ENCODE results near the gene DCAKD. TPM values are rescaled to one million over a fixed set of nuclear protein-coding genes. Genes with fewer than 3 reads are reported as not detected.

Gene DCAKD
- polyA plus RNA-seq, 2 donors, result 11.8 to 15.8 TPM

DNA sequence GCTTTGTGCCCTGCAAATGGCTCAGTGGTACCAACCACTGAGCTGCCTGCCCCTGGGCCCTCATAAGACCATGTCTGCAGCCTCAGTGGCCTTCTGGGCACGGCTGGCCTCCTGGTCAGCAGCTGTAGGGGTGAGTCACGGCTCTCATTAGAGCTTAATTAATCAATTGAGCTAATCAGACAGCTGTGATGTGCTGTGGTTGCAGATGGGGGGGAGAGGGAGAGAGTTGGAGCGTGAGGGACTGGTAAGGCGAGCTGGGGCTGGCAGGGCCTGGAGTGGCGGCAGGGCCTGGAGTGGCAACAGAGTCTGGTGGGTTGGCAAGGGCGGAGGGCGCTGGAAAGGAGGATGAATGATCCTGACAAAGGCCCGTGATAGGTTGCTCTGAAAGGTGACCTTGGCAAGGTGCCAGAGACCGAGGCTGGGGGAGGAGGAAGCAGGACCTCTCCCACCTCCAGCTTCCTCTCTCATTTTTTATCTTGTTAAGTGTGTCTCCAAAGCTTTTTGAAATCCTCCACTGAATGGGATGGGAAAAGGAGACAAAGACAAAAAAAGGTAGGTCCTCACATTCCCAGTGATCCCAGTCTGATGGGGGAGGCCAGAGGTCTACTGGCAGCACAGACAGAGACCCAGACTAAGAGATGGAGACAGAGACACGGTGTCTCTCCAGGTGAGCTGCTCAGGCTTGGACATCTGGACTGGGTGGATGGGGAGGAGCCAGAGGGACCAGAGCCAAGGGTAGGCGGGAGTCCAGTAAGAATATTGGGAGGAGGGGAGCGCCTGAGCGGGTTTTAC lies 41.6 kb downstream of the DCAKD start:
- no peaks in the 10 kb centered on the region for H3K36me3 ChIP-seq (ENCODE audit: control insufficient read depth in 2 of 2, insufficient read depth in 2 of 2, low read length in 1 of 2)
- H3K4me3 ChIP-seq (ENCODE audit: low read depth in 1 of 2, low read length in 2 of 2), result no peak overlapping the region
- H3K27me3 ChIP-seq (ENCODE audit: control insufficient read depth in 1 of 2, insufficient read depth in 2 of 2, low read length in 2 of 2), result no peaks in the 10 kb centered on the region
- H3K4me1 ChIP-seq (ENCODE audit: control insufficient read depth in 2 of 2, insufficient read depth in 2 of 2, low read length in 1 of 2), result no peaks in the 10 kb centered on the region
- no peak overlapping the region for H3K27ac ChIP-seq (ENCODE audit: low read depth in 2 of 2, low read length in 1 of 2)
- no peaks in the 10 kb centered on the region for H3K9me3 ChIP-seq (ENCODE audit: control insufficient read depth in 2 of 2, insufficient read depth in 1 of 2, low read depth in 1 of 2, low read length in 1 of 2)
- 56 to 63% methylated on average over 13 of the region's 13 CpGs for WGBS, 2 donors

DNA sequence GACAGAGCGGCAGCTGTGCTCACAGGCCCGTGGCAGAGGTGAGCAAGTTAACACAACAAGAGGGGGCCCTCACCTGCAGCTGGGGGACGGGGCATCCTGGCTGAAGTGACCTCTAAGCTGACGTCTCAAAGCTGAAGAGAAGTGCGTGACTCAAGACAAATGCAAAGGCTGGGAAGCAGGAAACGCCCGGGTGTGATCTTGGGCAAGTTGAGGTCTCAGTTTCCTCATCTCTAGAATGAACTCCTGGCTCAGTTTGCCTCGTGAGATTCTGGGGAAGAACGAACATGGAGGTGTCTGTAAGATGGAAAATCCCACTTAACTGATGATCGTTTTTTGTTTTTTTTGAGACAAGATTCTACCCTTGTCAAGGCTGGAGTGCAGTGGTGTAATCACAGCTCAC lies 43.2 kb downstream of the DCAKD start:
- 74 to 79% methylated on average over 10 of the region's 10 CpGs for WGBS, 2 donors
- Histone ChIP-seq H3K4me1 (ENCODE audit: control insufficient read depth in 2 of 2, insufficient read depth in 2 of 2, low read length in 1 of 2) (no peaks in the 10 kb centered on the region), H3K4me3 (ENCODE audit: low read depth in 1 of 2, low read length in 2 of 2) (no peak overlapping the region), H3K36me3 (ENCODE audit: control insufficient read depth in 2 of 2, insufficient read depth in 2 of 2, low read length in 1 of 2) (no peaks in the 10 kb centered on the region), H3K27ac (ENCODE audit: low read depth in 2 of 2, low read length in 1 of 2) (no peak overlapping the region), H3K27me3 (ENCODE audit: control insufficient read depth in 1 of 2, insufficient read depth in 2 of 2, low read length in 2 of 2) (no peaks in the 10 kb centered on the region), H3K9me3 (ENCODE audit: control insufficient read depth in 2 of 2, insufficient read depth in 1 of 2, low read depth in 1 of 2, low read length in 1 of 2) (no peaks in the 10 kb centered on the region)

DNA sequence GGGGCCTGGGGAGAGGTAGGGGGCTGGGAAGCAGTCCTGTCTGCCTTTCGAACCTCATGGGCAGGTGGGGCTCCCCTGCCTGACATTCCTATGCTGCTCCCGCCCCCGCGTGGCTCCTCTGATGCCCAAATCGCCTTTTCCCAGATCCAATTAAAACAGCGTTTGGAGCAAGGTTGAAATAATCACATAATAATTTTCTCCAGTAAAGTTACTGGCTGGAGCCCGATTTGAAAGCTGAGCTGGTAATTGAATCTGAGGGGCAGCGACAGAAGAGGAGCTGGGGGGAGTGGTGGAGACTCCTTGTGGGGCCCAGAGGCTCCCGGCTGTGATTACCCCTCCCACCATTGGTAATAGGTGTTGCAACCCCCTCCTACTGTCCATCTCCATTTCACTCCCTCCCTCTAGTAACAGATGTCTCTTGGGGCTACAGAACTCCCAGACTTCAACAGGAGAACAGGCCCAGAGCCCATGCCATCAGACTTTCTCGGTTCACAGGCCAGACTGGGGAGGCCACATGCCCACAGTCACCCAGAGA lies 44.4 kb downstream of the DCAKD start:
- Histone ChIP-seq H3K36me3 (ENCODE audit: control insufficient read depth in 2 of 2, insufficient read depth in 2 of 2, low read length in 1 of 2) (no peaks in the 10 kb centered on the region), H3K27me3 (ENCODE audit: control insufficient read depth in 1 of 2, insufficient read depth in 2 of 2, low read length in 2 of 2) (no peaks in the 10 kb centered on the region), H3K4me3 (ENCODE audit: low read depth in 1 of 2, low read length in 2 of 2) (no peak overlapping the region), H3K9me3 (ENCODE audit: control insufficient read depth in 2 of 2, insufficient read depth in 1 of 2, low read depth in 1 of 2, low read length in 1 of 2) (no peaks in the 10 kb centered on the region), H3K4me1 (ENCODE audit: control insufficient read depth in 2 of 2, insufficient read depth in 2 of 2, low read length in 1 of 2) (no peaks in the 10 kb centered on the region), H3K27ac (ENCODE audit: low read depth in 2 of 2, low read length in 1 of 2) (no peak overlapping the region)
- 39% methylated on average over 10 of the region's 10 CpGs for WGBS, 2 donors

DNA sequence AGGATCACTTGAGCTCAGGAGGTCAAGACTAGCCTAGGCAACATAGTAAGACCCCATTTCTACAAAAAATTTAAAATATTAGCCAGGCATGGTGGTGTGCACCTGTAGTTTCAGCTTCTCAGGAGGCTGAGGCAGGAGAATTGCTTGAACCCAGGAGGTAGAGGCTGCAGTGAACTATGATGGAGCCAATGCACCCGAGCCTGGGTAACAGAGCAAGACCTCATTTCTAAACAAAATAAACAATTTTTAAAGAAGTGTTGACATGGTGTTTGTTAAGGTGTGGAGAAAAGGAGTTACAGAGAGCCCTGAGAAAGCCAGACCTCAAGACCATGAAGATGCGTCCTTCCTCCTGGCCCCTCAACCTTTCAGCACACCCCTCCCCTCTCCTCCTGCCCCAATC lies 45.7 kb downstream of the DCAKD start:
- WGBS, 2 donors, result 76 to 86% methylated on average over 2 of the region's 2 CpGs
- Histone ChIP-seq H3K36me3 (ENCODE audit: control insufficient read depth in 2 of 2, insufficient read depth in 2 of 2, low read length in 1 of 2) (no peaks in the 10 kb centered on the region), H3K4me3 (ENCODE audit: low read depth in 1 of 2, low read length in 2 of 2) (no peak overlapping the region), H3K27me3 (ENCODE audit: control insufficient read depth in 1 of 2, insufficient read depth in 2 of 2, low read length in 2 of 2) (no peaks in the 10 kb centered on the region), H3K9me3 (ENCODE audit: control insufficient read depth in 2 of 2, insufficient read depth in 1 of 2, low read depth in 1 of 2, low read length in 1 of 2) (no peaks in the 10 kb centered on the region), H3K4me1 (ENCODE audit: control insufficient read depth in 2 of 2, insufficient read depth in 2 of 2, low read length in 1 of 2) (no peaks in the 10 kb centered on the region), H3K27ac (ENCODE audit: low read depth in 2 of 2, low read length in 1 of 2) (no peak overlapping the region)

DNA sequence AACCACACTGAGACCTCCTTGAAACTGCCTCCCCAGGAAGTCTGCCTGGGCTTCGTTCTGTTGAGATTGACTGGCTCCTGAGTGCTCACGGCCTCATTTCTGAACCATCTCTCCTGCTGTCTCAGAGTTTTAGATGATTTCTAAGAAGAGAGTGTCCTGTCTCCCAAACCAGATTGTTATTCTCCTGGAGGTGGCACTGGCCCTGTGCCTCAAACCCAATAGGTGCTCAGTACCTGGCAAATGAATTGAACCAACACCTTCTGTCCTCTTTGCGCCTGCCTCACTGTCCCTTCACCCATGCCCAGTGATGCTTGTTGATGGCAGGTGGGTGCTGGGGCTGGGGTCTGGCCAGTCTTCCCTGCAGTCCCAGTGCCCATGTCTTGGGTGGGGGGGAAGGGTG lies 47.0 kb downstream of the DCAKD start:
- Histone ChIP-seq H3K36me3 (ENCODE audit: control insufficient read depth in 2 of 2, insufficient read depth in 2 of 2, low read length in 1 of 2) (no peaks in the 10 kb centered on the region), H3K27ac (ENCODE audit: low read depth in 2 of 2, low read length in 1 of 2) (no peak overlapping the region), H3K9me3 (ENCODE audit: control insufficient read depth in 2 of 2, insufficient read depth in 1 of 2, low read depth in 1 of 2, low read length in 1 of 2) (no peaks in the 10 kb centered on the region), H3K4me1 (ENCODE audit: control insufficient read depth in 2 of 2, insufficient read depth in 2 of 2, low read length in 1 of 2) (no peaks in the 10 kb centered on the region), H3K4me3 (ENCODE audit: low read depth in 1 of 2, low read length in 2 of 2) (no peak overlapping the region), H3K27me3 (ENCODE audit: control insufficient read depth in 1 of 2, insufficient read depth in 2 of 2, low read length in 2 of 2) (no peaks in the 10 kb centered on the region)
- WGBS, 2 donors, result 93 to 94% methylated on average over 3 of the region's 3 CpGs

DNA sequence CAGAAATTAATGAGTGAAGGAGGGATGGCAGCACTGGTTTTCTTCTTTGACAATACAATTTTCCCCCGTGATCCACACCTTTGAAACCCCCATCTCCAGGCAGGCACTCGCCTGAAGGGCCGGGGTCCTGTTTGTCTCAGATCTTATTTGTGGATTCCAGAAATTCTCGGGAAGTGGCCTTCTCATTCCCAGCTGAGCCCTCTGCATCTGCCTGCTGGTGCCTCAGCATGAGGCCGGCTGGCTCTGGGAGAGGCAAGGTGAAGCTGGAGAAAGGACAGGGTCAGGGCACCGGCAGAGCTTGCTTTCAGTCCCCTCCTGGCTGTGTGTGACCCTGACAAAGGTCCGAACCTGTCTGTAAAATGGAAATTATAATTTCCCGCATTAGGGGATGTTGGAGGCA lies 47.6 kb downstream of the DCAKD start:
- no peaks in the 10 kb centered on the region for H3K36me3 ChIP-seq (ENCODE audit: control insufficient read depth in 2 of 2, insufficient read depth in 2 of 2, low read length in 1 of 2)
- H3K9me3 ChIP-seq (ENCODE audit: control insufficient read depth in 2 of 2, insufficient read depth in 1 of 2, low read depth in 1 of 2, low read length in 1 of 2), result no peaks in the 10 kb centered on the region
- no peak overlapping the region for H3K27ac ChIP-seq (ENCODE audit: low read depth in 2 of 2, low read length in 1 of 2)
- no peaks in the 10 kb centered on the region for H3K4me1 ChIP-seq (ENCODE audit: control insufficient read depth in 2 of 2, insufficient read depth in 2 of 2, low read length in 1 of 2)
- WGBS, 2 donors, result 68 to 76% methylated on average over 8 of the region's 8 CpGs
- H3K27me3 ChIP-seq (ENCODE audit: control insufficient read depth in 1 of 2, insufficient read depth in 2 of 2, low read length in 2 of 2), result no peaks in the 10 kb centered on the region
- H3K4me3 ChIP-seq (ENCODE audit: low read depth in 1 of 2, low read length in 2 of 2), result no peak overlapping the region

DNA sequence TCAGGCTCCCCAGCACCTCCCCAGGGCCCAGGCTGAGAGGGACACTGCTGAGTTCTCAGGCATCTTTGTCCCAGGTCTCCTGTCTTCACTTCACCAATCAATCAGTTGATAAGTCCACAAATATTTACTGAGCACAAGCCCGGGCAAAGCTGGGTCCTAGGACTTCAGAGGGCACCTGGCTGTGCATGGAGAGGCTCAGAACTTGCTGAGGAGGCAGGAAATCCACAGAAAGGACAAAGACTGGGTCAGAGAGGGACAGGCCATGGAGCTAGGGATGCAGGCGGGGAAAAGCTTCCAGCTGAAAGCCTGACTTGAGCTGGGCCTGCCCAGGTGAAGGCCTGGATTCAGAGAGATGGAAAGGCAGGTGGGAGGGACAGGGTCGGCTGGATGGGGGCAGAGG lies 50.1 kb downstream of the DCAKD start:
- no peaks in the 10 kb centered on the region for H3K36me3 ChIP-seq (ENCODE audit: control insufficient read depth in 2 of 2, insufficient read depth in 2 of 2, low read length in 1 of 2)
- no peaks in the 10 kb centered on the region for H3K27me3 ChIP-seq (ENCODE audit: control insufficient read depth in 1 of 2, insufficient read depth in 2 of 2, low read length in 2 of 2)
- H3K27ac ChIP-seq (ENCODE audit: low read depth in 2 of 2, low read length in 1 of 2), result no peak overlapping the region
- H3K9me3 ChIP-seq (ENCODE audit: control insufficient read depth in 2 of 2, insufficient read depth in 1 of 2, low read depth in 1 of 2, low read length in 1 of 2), result no peaks in the 10 kb centered on the region
- no peak overlapping the region for H3K4me3 ChIP-seq (ENCODE audit: low read depth in 1 of 2, low read length in 2 of 2)
- H3K4me1 ChIP-seq (ENCODE audit: control insufficient read depth in 2 of 2, insufficient read depth in 2 of 2, low read length in 1 of 2), result no peaks in the 10 kb centered on the region
- 62 to 68% methylated on average over 3 of the region's 3 CpGs for WGBS, 2 donors

DNA sequence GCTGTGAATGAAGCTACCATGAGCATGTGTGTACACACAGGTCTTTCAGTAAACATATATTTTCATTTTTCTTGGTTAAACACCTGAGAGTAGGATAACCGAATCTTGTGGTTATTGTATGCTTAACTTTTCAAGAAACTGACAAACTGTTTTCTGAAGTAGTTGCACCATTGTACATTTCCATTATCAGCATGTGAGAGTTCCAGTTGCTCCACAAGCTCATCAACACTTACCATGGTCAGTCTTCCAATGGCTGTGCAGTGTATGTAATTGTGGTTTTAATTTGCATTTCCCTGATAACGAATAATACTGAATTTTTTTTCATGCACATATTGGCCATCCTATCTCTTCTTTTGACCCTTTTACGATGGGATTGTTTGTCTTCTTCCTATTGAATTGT lies 52.0 kb downstream of the DCAKD start:
- H3K4me3 ChIP-seq (ENCODE audit: low read depth in 1 of 2, low read length in 2 of 2), result no peak overlapping the region
- no peaks in the 10 kb centered on the region for H3K9me3 ChIP-seq (ENCODE audit: control insufficient read depth in 2 of 2, insufficient read depth in 1 of 2, low read depth in 1 of 2, low read length in 1 of 2)
- no peaks in the 10 kb centered on the region for H3K4me1 ChIP-seq (ENCODE audit: control insufficient read depth in 2 of 2, insufficient read depth in 2 of 2, low read length in 1 of 2)
- no peak overlapping the region for H3K27ac ChIP-seq (ENCODE audit: low read depth in 2 of 2, low read length in 1 of 2)
- H3K36me3 ChIP-seq (ENCODE audit: control insufficient read depth in 2 of 2, insufficient read depth in 2 of 2, low read length in 1 of 2), result no peaks in the 10 kb centered on the region
- WGBS, 2 donors, result 93% methylated on average over 3 of the region's 3 CpGs
- no peaks in the 10 kb centered on the region for H3K27me3 ChIP-seq (ENCODE audit: control insufficient read depth in 1 of 2, insufficient read depth in 2 of 2, low read length in 2 of 2)

DNA sequence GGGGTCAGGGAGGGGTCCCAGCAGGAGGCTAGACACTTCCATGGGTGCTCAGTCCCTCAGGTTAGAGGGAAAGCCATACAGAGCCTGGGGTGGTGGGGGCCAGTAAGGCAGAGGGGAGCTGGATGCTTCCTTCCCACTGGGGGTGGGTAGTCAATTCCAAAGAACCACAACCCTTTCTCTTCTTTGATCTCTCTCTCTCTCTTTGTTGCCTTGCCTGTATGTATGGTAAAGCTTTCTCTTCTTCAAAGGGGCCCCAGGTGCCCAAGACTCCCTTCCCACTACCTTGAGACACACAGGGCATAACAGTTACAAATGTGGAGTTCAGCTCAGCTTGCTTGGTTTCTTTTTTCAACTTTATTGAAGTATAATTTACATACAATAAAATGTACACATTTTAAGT lies 52.8 kb downstream of the DCAKD start:
- no peak overlapping the region for H3K27ac ChIP-seq (ENCODE audit: low read depth in 2 of 2, low read length in 1 of 2)
- H3K4me3 ChIP-seq (ENCODE audit: low read depth in 1 of 2, low read length in 2 of 2), result no peak overlapping the region
- no peaks in the 10 kb centered on the region for H3K36me3 ChIP-seq (ENCODE audit: control insufficient read depth in 2 of 2, insufficient read depth in 2 of 2, low read length in 1 of 2)
- no peaks in the 10 kb centered on the region for H3K27me3 ChIP-seq (ENCODE audit: control insufficient read depth in 1 of 2, insufficient read depth in 2 of 2, low read length in 2 of 2)
- no peaks in the 10 kb centered on the region for H3K4me1 ChIP-seq (ENCODE audit: control insufficient read depth in 2 of 2, insufficient read depth in 2 of 2, low read length in 1 of 2)
- no peaks in the 10 kb centered on the region for H3K9me3 ChIP-seq (ENCODE audit: control insufficient read depth in 2 of 2, insufficient read depth in 1 of 2, low read depth in 1 of 2, low read length in 1 of 2)
